GOT3 (cell line): ENCODE results near the gene ANKRD13A.
A peak's percentile ranks its signal among the peaks of the same experiment; 100 is the strongest.
"Not testable (repeated sequence)": the region's sequence is repeated elsewhere in the genome, so short reads cannot be mapped to it uniquely, and the experiment has no call there.

ENCODE experiments used
- DNase-seq: peaks from one replicate; lab custom pipeline; 2025; ENCODE audit warnings: mixed read lengths; lab: John Stamatoyannopoulos, UW

Gene ANKRD13A

GRCh38 chr12:109983432-109984142 is 15.6 kb upstream of the ANKRD13A start:
- no peak for DNase-seq

GRCh38 chr12:109986236-109986635 is 13.0 kb upstream of the ANKRD13A start:
- DNase-seq = not testable (repeated sequence)

- no peak for DNase-seq
Measured at GRCh38 chr12:109987615-109988014, 11.6 kb upstream of the ANKRD13A start.

GRCh38 chr12:109988274-109988673 is 11.0 kb upstream of the ANKRD13A start:
- DNase-seq = no peak

- no peak for DNase-seq
Measured at GRCh38 chr12:109988903-109989302, 10.3 kb upstream of the ANKRD13A start.

GRCh38 chr12:109989380-109989779 is 9.8 kb upstream of the ANKRD13A start:
- no peak for DNase-seq

GRCh38 chr12:109991586-109991985 is 7.6 kb upstream of the ANKRD13A start:
- no peak for DNase-seq

- no peak for DNase-seq
Measured at GRCh38 chr12:109993091-109993490, 6.1 kb upstream of the ANKRD13A start.

- no peak for DNase-seq
Measured at GRCh38 chr12:109994401-109995175, 4.6 kb upstream of the ANKRD13A start.

- DNase-seq = no peak
Measured at GRCh38 chr12:109995361-109995685, 3.9 kb upstream of the ANKRD13A start.

- DNase-seq = peak; percentile 35
Measured at GRCh38 chr12:109995686-109996482, 3.3 kb upstream of the ANKRD13A start, which contains the start of gene GIT2. Gene GIT2 (minus strand): TSS chr12:109996368. CDS start chr12:109996224, 144 bp downstream.

- DNase-seq = no peak
Measured at GRCh38 chr12:109996483-109996853, 2.8 kb upstream of the ANKRD13A start.

GRCh38 chr12:109997393-109997792 is 1.8 kb upstream of the ANKRD13A start:
- no peak for DNase-seq

- no peak for DNase-seq
Measured at GRCh38 chr12:109998241-109998903, 858 bp upstream of the ANKRD13A start.

- DNase-seq = no peak
Measured at GRCh38 chr12:109999649-109999971, 380 bp downstream of the ANKRD13A start.

GRCh38 chr12:109999983-110000505 is 814 bp downstream of the ANKRD13A start:
- DNase-seq = no peak

GRCh38 chr12:110001596-110001995 is 2.4 kb downstream of the ANKRD13A start:
- no peak for DNase-seq

- no peak for DNase-seq
Measured at GRCh38 chr12:110002676-110003515, 3.7 kb downstream of the ANKRD13A start.

- DNase-seq = no peak
Measured at GRCh38 chr12:110004598-110004997, 5.4 kb downstream of the ANKRD13A start.

- DNase-seq = no peak
Measured at GRCh38 chr12:110005319-110005973, 6.2 kb downstream of the ANKRD13A start.

GRCh38 chr12:110006115-110006514 is 6.9 kb downstream of the ANKRD13A start:
- no peak for DNase-seq
